Gastrocnemius medialis (tissue), 4 donors: ENCODE data around the gene YIF1B. TPM values are rescaled to one million over a fixed set of nuclear protein-coding genes. Genes with fewer than 3 reads are reported as not detected.

Experiments
- ATAC-seq, 2 donors: fragments of 150-250 bp; one replicate each; pipeline ENCODE4 v1.9.1; 2016
- DNase-seq, 2 donors: peaks; one replicate each; pipeline ENCODE4 v3.0.0-alpha.2; 2019
- H3K27ac ChIP-seq, 4 donors: fragments of 200-600 bp; sonication (generic); 1 replicate in 1 of 4; 2 replicates in 3 of 4; pipeline ENCODE4 v1.5.1; 2016 to 2018; ENCODE audit warnings: mild to moderate bottlenecking in 2 of 4, moderate library complexity in 1 of 4
- H3K27me3 ChIP-seq, 3 donors: fragments of 200-600 bp; sonication (generic) in 2 of 3; 1 replicate in 1 of 3; 2 replicates in 2 of 3; pipeline versions ENCODE4 v1.5.1 to v1.6.0; 2016 to 2019; ENCODE audit warnings: mild to moderate bottlenecking in 1 of 3, moderate library complexity in 1 of 3
- H3K36me3 ChIP-seq, 2 donors: fragments of 200-600 bp; sonication (generic) in 1 of 2; one replicate each; pipeline ENCODE4 v1.5.1; 2017 to 2018
- H3K4me1 ChIP-seq, 2 donors: fragments of 200-600 bp; sonication (generic) in 1 of 2; one replicate each; pipeline ENCODE4 v1.5.1; 2016 to 2017; ENCODE audit warnings: mild to moderate bottlenecking in 2 of 2
- H3K4me3 ChIP-seq, 4 donors: fragments of 200-600 bp; sonication (generic) in 3 of 4; 1 replicate in 1 of 4; 2 replicates in 3 of 4; pipeline ENCODE4 v1.5.1; 2016 to 2019; ENCODE audit warnings: mild to moderate bottlenecking in 2 of 4
- H3K9me3 ChIP-seq, 3 donors: fragments of 200-600 bp; sonication (generic) in 2 of 3; 1 replicate in 1 of 3; 2 replicates in 2 of 3; pipeline ENCODE4 v1.5.1; 2016 to 2019
- POLR2A ChIP-seq, 2 donors: fragments of 450-650 bp; IDR thresholded peaks; one replicate each; pipeline ENCODE4 v1.6.1; 2017; ENCODE audit warnings: antibody characterized with exemption in 2 of 2, mild to moderate bottlenecking in 2 of 2, moderate library complexity in 2 of 2
- in situ Hi-C, 4 donors: fragments of 200-750 bp; cut with MboI; loops; one replicate each; pipeline versions ENCODE4 v1.15.0 to v1.8.0; 2017; ENCODE audit warnings: low sequenced_read_pairs in 4 of 4
- intact Hi-C: fragments of 100-400 bp; cut with DNase I; formaldehyde crosslinking; loops from one replicate; pipeline ENCODE4 v1.15.1; 2023; ENCODE audit warnings: low total_unique reads
- total RNA-seq, 4 donors: library from RNA; depleted of rRNA; stranded (reverse); fragments of >200 nt; gene quantifications; one replicate each; pipeline versions ENCODE4 v1.1.0 to v1.2.3, GENCODE V29; 2016
- TF ChIP-seq, protein P1 (sequence below), 5 experiments: fragments of 450-650 bp in 3 of 5; fragments of 200-600 bp in 2 of 5; sonication (generic) in 2 of 5; IDR thresholded peaks in 4 of 5; conservative IDR thresholded peaks in 1 of 5; 1 replicate in 4 of 5; 2 replicates in 1 of 5; pipeline ENCODE4 v1.5.1; 2016 to 2019; ENCODE audit warnings: antibody characterized with exemption in 5 of 5, mild to moderate bottlenecking in 3 of 5, moderate library complexity in 3 of 5

YIF1B gene
- total RNA-seq, 4 donors from 2014 or later, result 28.3 to 39.5 (median 31.9) TPM

DNA sequence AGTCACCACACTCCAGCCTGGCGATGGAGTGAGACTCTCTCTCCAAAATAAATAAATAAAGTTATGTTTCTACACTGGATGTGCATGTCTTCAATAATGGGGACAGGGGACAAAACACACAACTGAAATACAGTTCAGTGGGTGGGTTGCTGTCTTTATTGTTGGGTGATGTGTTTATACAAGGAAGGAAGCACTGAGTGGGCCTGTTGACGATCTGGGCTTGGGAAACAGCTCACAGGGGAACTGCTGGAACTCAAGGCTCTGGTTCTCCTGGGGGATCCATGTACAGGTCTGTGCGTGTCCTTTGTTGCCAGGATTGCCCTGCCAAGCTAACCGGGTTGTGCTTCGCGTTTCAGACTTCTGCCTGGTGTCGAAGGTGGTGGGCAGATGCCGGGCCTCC lies 32.5 kb downstream of the YIF1B start:
- no peak for TF ChIP-seq POLR2A (IDR thresholded peaks at IDR 0.05)
- in situ Hi-C loops, result no loop called here
- H3K4me1 ChIP-seq, result peaks cover 0 to 3% of the 10 kb centered on the region in 2 donors
- no peak for DNase-seq
- H3K9me3 ChIP-seq, result no peaks in the 10 kb centered on the region
- no peaks in the 10 kb centered on the region for H3K36me3 ChIP-seq
- no peaks in the 10 kb centered on the region for H3K27me3 ChIP-seq
- ATAC-seq, result no peak
- no peak overlapping the region for H3K4me3 ChIP-seq
- intact Hi-C loops, result no loop called here
- H3K27ac ChIP-seq, result no peak overlapping the region

DNA sequence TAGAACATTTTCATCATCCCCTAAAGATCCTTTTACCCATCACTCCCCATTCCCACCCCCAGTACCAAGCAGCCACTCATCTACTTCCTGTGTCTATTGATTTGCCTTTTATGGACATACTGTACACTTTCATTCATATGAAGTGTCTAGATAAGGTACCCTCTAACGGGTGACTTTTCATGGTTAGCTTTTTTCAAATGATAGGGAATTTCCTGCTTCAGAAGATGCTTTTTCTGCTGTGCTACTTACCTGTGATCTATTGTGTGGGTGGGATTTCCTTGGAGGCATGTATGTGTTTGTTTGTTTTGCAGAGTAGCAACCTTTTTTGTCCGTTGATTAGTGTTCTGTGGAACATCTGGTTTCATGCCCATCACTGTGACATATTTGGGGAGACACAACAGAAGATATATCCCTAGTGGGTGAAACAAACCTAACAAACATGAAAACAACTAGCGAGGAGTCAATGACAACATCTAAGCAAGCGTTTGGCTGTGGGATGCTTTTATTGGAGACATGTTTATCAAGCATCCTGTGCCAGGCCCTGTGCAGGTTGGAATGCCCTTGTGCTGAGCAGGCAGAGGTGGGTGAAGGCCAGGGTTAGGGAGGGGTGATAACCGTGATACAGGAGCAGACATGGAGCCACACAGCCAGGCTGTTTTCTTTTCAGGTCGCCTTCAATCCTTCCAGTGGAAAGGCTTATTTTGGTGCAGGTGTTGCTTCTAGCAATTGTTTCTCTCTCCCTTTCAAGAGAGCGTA lies 33.8 kb downstream of the YIF1B start:
- peaks cover 0 to 5% of the 10 kb centered on the region in 2 donors for H3K4me1 ChIP-seq
- in situ Hi-C loops, result no loop called here
- ATAC-seq (no peak), DNase-seq (no peak)
- H3K27ac ChIP-seq, result no peak overlapping the region
- intact Hi-C loops, result no loop called here
- no peaks in the 10 kb centered on the region for H3K9me3 ChIP-seq
- no peaks in the 10 kb centered on the region for H3K27me3 ChIP-seq
- H3K36me3 ChIP-seq, result no peaks in the 10 kb centered on the region
- no peak overlapping the region for H3K4me3 ChIP-seq
- TF ChIP-seq, protein P1, sequence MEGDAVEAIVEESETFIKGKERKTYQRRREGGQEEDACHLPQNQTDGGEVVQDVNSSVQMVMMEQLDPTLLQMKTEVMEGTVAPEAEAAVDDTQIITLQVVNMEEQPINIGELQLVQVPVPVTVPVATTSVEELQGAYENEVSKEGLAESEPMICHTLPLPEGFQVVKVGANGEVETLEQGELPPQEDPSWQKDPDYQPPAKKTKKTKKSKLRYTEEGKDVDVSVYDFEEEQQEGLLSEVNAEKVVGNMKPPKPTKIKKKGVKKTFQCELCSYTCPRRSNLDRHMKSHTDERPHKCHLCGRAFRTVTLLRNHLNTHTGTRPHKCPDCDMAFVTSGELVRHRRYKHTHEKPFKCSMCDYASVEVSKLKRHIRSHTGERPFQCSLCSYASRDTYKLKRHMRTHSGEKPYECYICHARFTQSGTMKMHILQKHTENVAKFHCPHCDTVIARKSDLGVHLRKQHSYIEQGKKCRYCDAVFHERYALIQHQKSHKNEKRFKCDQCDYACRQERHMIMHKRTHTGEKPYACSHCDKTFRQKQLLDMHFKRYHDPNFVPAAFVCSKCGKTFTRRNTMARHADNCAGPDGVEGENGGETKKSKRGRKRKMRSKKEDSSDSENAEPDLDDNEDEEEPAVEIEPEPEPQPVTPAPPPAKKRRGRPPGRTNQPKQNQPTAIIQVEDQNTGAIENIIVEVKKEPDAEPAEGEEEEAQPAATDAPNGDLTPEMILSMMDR (IDR thresholded peaks at IDR 0.05 in 4 of 5, conservative IDR thresholded peaks at IDR 0.05 in 1 of 5), result no peak
- TF ChIP-seq POLR2A (IDR thresholded peaks at IDR 0.05), result no peak

DNA sequence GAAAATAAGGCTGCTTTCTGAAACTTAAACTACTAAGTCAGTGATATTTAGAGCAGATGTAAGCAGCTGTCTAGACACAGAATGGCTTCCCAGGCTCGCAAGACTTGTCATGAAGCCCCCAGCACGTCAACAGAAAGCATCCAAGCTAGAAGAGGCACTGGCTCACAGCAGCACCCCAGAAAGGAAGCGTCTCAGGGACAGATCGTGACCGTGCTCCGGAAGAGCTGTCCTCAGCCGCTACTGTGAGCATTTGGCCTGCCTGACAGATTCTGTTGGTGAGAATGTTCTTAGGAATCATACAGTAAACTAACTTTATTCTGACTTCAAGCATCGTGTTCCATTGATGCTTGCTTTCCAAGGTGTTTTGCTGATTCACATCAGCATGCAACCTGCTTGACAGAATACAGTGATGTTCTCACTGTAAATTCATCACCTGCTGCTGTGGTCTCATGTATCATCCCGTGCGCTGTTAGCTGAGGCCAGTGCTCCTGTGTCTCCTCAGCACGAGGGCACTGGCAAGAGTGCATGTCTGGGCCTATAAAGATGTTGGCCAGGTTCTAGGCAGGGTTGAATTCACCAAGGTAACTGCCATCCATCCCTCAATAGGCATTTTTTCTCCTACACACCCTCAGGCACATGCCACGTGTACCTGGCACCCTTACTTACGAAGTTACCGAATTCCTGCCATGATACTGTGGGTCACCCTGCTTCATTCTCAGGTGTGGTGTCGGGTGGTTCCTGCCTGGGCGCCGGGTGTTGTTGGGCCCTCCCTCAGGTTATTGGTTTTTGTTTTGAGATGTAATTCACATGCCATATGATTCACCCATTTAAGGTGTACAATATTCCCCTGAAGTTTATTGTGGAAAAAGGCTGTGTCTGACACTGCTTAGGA lies 35.5 kb downstream of the YIF1B start:
- in situ Hi-C loops, result no loop called here
- no peaks in the 10 kb centered on the region for H3K36me3 ChIP-seq
- ATAC-seq (no peak), DNase-seq (no peak)
- no peaks in the 10 kb centered on the region for H3K9me3 ChIP-seq
- no peak for TF ChIP-seq POLR2A (IDR thresholded peaks at IDR 0.05)
- TF ChIP-seq, protein P1 (IDR thresholded peaks at IDR 0.05 in 4 of 5, conservative IDR thresholded peaks at IDR 0.05 in 1 of 5), result no peak
- no peaks in the 10 kb centered on the region for H3K27me3 ChIP-seq
- peaks cover 0 to 5% of the 10 kb centered on the region in 2 donors for H3K4me1 ChIP-seq
- H3K27ac ChIP-seq, result peak overlapping the region in 2 of 4 donors; percentile 26 to 35
- intact Hi-C loops, result no loop called here
- no peak overlapping the region for H3K4me3 ChIP-seq

DNA sequence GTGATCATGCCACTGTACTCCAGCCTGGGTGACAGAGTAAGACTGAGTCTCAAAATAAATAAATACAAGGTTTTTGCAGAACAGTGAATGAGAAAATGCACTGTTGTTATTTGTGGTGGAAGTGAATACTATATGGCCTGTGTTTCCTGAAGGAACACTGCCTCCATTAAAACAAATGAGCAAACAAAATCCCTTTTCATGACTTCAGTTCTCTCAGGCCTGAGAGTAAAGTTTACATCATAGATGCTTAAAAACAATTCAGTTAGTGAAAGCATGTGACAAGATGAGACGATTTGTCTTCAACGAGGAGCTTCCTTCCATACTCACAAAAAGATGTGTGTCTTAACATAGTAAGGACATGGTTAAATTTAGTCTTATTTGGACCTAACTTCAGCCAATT lies 37.0 kb downstream of the YIF1B start:
- TF ChIP-seq POLR2A (IDR thresholded peaks at IDR 0.05), result no peak
- TF ChIP-seq, protein P1 (IDR thresholded peaks at IDR 0.05 in 4 of 5, conservative IDR thresholded peaks at IDR 0.05 in 1 of 5), result no peak
- no peak for ATAC-seq
- in situ Hi-C loops, result no loop called here

More for the DNA sequence above, 37.0 kb downstream of the YIF1B start:
- no peaks in the 10 kb centered on the region for H3K27me3 ChIP-seq
- no peaks in the 10 kb centered on the region for H3K9me3 ChIP-seq
- no peak overlapping the region for H3K4me3 ChIP-seq
- DNase-seq, result no peak
- H3K27ac ChIP-seq, result peak overlapping the region; percentile 42 to 69 (median 62)
- no peaks in the 10 kb centered on the region for H3K36me3 ChIP-seq
- H3K4me1 ChIP-seq, result peaks cover 0 to 5% of the 10 kb centered on the region in 2 donors
- intact Hi-C loops, result no loop called here
